Measurements from ENCODE around the gene SLC27A6.

DNA sequence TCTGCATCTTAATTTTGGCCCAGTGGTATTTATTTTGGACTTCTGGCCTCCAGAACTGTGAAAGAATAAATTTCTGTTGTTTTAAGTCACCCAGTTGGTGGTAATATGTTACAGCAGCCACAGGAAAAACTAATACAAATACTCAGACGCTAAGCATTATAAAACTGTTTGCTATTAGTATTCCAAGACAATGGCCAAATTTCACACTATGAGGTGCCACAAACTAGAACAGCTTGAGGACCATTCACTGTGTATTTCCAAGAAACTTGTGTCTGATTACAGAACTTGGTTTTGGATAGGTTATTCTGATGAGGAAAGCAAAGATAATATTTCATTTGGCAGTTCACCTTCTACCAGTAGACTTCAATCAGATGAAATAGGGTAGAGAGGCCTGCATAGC, 113.0 kb downstream of the SLC27A6 start:
- TF ChIP-seq, protein P1, sequence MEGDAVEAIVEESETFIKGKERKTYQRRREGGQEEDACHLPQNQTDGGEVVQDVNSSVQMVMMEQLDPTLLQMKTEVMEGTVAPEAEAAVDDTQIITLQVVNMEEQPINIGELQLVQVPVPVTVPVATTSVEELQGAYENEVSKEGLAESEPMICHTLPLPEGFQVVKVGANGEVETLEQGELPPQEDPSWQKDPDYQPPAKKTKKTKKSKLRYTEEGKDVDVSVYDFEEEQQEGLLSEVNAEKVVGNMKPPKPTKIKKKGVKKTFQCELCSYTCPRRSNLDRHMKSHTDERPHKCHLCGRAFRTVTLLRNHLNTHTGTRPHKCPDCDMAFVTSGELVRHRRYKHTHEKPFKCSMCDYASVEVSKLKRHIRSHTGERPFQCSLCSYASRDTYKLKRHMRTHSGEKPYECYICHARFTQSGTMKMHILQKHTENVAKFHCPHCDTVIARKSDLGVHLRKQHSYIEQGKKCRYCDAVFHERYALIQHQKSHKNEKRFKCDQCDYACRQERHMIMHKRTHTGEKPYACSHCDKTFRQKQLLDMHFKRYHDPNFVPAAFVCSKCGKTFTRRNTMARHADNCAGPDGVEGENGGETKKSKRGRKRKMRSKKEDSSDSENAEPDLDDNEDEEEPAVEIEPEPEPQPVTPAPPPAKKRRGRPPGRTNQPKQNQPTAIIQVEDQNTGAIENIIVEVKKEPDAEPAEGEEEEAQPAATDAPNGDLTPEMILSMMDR (tag by site-specific recombination; IDR thresholded peaks at IDR 0.05): no peak
- TF ChIP-seq ZNF701 (tag by site-specific recombination; IDR thresholded peaks at IDR 0.05): no peak
- TF ChIP-seq YY1 (tag by site-specific recombination; IDR thresholded peaks at IDR 0.05): no peak
- TF ChIP-seq BCL11B (tag by site-specific recombination; IDR thresholded peaks at IDR 0.05; ENCODE audit: low read depth): no peak
- TF ChIP-seq TCF7L2 (IDR thresholded peaks at IDR 0.05; ENCODE audit: borderline replicate concordance, low read depth, low read length): no peak

Data from HEK293 (cell line).